B cell (primary cell): ENCODE data around the gene DDAH1.

Experiments used
- EZH2 ChIP-seq: IDR thresholded peaks from 2 replicates; pipeline ENCODE4 v1.6.1; 2012; ENCODE audit warnings: borderline replicate concordance, low read depth, mild to moderate bottlenecking, moderate library complexity, low read length; ENCODE audit not compliant: insufficient read depth, poor library complexity, severe bottlenecking
- TF ChIP-seq, protein P1 (sequence below): fragments of 200-600 bp; IDR thresholded peaks from one replicate; pipeline ENCODE4 v1.8.0; 2022; ENCODE audit warnings: antibody characterized with exemption, mild to moderate bottlenecking

DNA sequence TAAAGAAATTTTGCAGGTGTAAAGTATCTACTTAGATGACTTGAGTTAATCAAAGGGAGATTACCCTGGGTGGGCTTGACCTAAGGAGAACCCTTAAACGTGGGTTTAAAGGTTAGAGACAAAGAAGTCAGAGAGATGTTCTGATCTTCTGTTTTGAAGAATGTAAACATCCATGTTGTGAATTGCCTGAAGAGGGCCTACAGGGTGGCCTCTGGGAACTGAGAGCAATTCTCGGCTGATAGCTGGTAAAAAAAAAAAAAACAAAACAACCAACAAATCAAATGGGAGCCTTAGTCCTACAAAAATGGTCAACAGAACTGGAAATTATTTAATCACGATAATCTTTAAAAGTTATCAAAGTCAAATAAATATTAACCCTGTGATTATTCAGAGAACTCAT lies 99.1 kb downstream of the DDAH1 start:
- TF ChIP-seq, protein P1, sequence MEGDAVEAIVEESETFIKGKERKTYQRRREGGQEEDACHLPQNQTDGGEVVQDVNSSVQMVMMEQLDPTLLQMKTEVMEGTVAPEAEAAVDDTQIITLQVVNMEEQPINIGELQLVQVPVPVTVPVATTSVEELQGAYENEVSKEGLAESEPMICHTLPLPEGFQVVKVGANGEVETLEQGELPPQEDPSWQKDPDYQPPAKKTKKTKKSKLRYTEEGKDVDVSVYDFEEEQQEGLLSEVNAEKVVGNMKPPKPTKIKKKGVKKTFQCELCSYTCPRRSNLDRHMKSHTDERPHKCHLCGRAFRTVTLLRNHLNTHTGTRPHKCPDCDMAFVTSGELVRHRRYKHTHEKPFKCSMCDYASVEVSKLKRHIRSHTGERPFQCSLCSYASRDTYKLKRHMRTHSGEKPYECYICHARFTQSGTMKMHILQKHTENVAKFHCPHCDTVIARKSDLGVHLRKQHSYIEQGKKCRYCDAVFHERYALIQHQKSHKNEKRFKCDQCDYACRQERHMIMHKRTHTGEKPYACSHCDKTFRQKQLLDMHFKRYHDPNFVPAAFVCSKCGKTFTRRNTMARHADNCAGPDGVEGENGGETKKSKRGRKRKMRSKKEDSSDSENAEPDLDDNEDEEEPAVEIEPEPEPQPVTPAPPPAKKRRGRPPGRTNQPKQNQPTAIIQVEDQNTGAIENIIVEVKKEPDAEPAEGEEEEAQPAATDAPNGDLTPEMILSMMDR, result no peak
- no peak for TF ChIP-seq EZH2
